HepG2 (cell line): Measurements from ENCODE around the gene OGFOD3. TPM values are rescaled to one million over a fixed set of nuclear protein-coding genes. Genes with fewer than 3 reads are reported as not detected.

Experiments used
- AKAP8 ChIP-seq: sonication (generic); formaldehyde crosslinking; IDR thresholded peaks from 2 replicates; pipeline ENCODE4 v1.5.1; 2020; ENCODE audit warnings: mild to moderate bottlenecking, missing genetic modification reagents
- DR1 ChIP-seq: sonication (generic); formaldehyde crosslinking; IDR thresholded peaks from 2 replicates; pipeline ENCODE4 v1.8.0; 2021; ENCODE audit warnings: mild to moderate bottlenecking, missing genetic modification reagents, inconsistent platforms
- HOXA5 ChIP-seq: sonication (generic); formaldehyde crosslinking; IDR thresholded peaks from 2 replicates; pipeline ENCODE4 v1.4.0; 2020; ENCODE audit warnings: missing genetic modification reagents
- KLF6 ChIP-seq: IDR thresholded peaks from 2 replicates; pipeline ENCODE4 v1.8.0; 2016; ENCODE audit warnings: missing biosample characterization, missing genetic modification reagents
- SP5 ChIP-seq: IDR thresholded peaks from 2 replicates; pipeline ENCODE4 v1.6.1; 2016; ENCODE audit warnings: low read depth, borderline replicate concordance
- TEAD3 ChIP-seq: optimal IDR thresholded peaks from 2 replicates; pipeline ENCODE3; 2016; ENCODE audit warnings: borderline replicate concordance
- XRCC5 ChIP-seq: fragments of 200-400 bp; formaldehyde crosslinking; optimal IDR thresholded peaks from 2 replicates; pipeline ENCODE3; 2017; ENCODE audit warnings: mild to moderate bottlenecking, low read length
- ZNF30 ChIP-seq: sonication (generic); formaldehyde crosslinking; IDR thresholded peaks from 2 replicates; pipeline ENCODE4 v1.5.0; 2020; ENCODE audit warnings: mild to moderate bottlenecking, missing genetic modification reagents
- ZNF383 ChIP-seq: sonication (generic); formaldehyde crosslinking; IDR thresholded peaks from 2 replicates; pipeline ENCODE4 v1.4.0; 2020; ENCODE audit warnings: missing genetic modification reagents, mild to moderate bottlenecking, borderline replicate concordance
- ZNF782 ChIP-seq: sonication (generic); formaldehyde crosslinking; IDR thresholded peaks from 2 replicates; pipeline ENCODE4 v1.4.0; 2020; ENCODE audit warnings: missing genetic modification reagents, mild to moderate bottlenecking, borderline replicate concordance
- ZNF792 ChIP-seq: IDR thresholded peaks from 2 replicates; pipeline ENCODE4 v1.6.1; 2016
- polyA plus RNA-seq, 8 experiments: library from polyadenylated mRNA; depleted of rRNA in 3 of 8; stranded (reverse) in 7 of 8; unstranded in 1 of 8; fragments of >200 nt; fragmentation: Illumina TruSeq in 4 of 8; extraction: Trizol in 4 of 8; gene quantifications; 2 replicates each; pipeline versions ENCODE4 v1.2.1 to v1.2.3, GENCODE V29; 2011 to 2016; ENCODE audit warnings: low read depth in 4 of 8, missing spikeins in 1 of 8, mixed read lengths in 1 of 8; ENCODE audit not compliant: insufficient read depth in 1 of 8
- total RNA-seq, 5 experiments: library from RNA; depleted of rRNA; stranded (reverse); fragments of >200 nt; fragmentation: Illumina TruSeq; extraction: Trizol; gene quantifications; 2 replicates each; pipeline ENCODE4 v1.2.3, GENCODE V29; 2016; ENCODE audit warnings: low read depth in 1 of 5
- TF ChIP-seq, protein P1 (sequence below): sonication (generic); formaldehyde crosslinking; IDR thresholded peaks from 2 replicates; pipeline ENCODE4 v1.5.0; 2020; ENCODE audit warnings: missing genetic modification reagents
- TF ChIP-seq, protein P2 (sequence below): IDR thresholded peaks from 2 replicates; pipeline ENCODE4 v1.6.1; 2016; ENCODE audit warnings: low read depth, missing genetic modification reagents, missing compliant biosample characterization
- TF ChIP-seq, protein P3 (sequence below): sonication (generic); formaldehyde crosslinking; IDR thresholded peaks from 2 replicates; pipeline ENCODE4 v1.5.0; 2020; ENCODE audit warnings: mild to moderate bottlenecking, missing genetic modification reagents, borderline replicate concordance
- TF ChIP-seq, protein P4 (sequence below): sonication (generic); formaldehyde crosslinking; IDR thresholded peaks from 2 replicates; pipeline ENCODE4 v1.4.0; 2020; ENCODE audit warnings: missing genetic modification reagents, mild to moderate bottlenecking, borderline replicate concordance

Gene OGFOD3
- total and polyA plus RNA-seq, 2 of the 13 experiments (the other 11 are each of a cell fraction or from before 2014, with no cell fraction given) = 40.0 to 42.1 TPM

DNA sequence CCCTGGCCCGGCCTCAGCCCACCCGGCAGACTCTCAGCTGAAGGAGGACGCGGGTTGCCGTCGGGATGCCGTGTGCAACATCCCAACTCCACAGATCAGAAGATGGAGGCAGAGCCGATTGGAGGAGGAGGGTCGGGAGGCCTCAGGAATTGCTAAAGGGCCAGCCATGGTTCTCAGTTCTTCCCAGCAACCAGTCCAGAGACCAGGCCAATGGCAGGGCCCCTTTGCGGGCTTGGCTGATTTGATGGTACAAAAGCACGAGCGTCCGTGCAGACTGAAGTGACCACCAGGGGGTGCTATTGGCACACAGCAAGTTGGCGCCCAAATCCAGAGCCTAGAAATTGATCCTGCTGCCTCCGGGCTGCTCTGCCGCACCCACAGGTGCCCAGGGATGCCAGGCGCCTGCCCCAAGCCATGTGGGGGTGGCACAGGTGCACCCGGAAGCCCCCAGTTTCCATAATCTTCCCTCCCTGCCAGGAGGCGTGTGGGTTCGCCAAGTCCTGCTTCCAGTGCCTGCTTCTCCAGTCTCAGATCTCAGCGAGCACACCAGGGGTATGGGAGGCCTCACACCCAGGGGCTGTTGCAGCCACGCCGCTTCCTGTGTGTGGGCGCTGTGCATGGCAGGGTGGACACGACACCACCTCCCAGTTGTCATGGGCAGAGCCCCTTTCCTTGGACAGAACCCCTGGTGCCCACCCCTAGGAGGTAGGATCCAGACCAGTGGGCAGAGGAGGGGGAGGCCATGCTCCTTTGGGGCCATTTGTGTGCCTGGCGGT is 66.5 kb downstream of the OGFOD3 start (continued):
- TF ChIP-seq, protein P1, sequence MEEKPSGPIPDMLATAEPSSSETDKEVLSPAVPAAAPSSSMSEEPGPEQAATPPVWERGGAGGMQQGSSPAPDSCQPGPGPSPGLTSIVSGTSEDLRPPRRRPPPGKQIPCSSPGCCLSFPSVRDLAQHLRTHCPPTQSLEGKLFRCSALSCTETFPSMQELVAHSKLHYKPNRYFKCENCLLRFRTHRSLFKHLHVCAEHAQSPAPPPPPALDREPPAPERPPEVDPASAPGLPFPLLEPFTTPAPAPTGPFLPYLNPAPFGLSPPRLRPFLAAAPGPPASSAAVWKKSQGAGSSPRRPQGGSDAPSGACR = no peak; the same call in 1 of the 2 replicates
- TF ChIP-seq ZNF30 (CRISPR knock-in tag) = no peak
- TF ChIP-seq DR1 (CRISPR knock-in tag) = 0 out of 2 replicates have a peak, but pooled peaks have one; percentile 14
- TF ChIP-seq ZNF792 = 0 out of 2 replicates have a peak, but pooled peaks have one; percentile 13
- TF ChIP-seq AKAP8 = no peak
- TF ChIP-seq, protein P2, sequence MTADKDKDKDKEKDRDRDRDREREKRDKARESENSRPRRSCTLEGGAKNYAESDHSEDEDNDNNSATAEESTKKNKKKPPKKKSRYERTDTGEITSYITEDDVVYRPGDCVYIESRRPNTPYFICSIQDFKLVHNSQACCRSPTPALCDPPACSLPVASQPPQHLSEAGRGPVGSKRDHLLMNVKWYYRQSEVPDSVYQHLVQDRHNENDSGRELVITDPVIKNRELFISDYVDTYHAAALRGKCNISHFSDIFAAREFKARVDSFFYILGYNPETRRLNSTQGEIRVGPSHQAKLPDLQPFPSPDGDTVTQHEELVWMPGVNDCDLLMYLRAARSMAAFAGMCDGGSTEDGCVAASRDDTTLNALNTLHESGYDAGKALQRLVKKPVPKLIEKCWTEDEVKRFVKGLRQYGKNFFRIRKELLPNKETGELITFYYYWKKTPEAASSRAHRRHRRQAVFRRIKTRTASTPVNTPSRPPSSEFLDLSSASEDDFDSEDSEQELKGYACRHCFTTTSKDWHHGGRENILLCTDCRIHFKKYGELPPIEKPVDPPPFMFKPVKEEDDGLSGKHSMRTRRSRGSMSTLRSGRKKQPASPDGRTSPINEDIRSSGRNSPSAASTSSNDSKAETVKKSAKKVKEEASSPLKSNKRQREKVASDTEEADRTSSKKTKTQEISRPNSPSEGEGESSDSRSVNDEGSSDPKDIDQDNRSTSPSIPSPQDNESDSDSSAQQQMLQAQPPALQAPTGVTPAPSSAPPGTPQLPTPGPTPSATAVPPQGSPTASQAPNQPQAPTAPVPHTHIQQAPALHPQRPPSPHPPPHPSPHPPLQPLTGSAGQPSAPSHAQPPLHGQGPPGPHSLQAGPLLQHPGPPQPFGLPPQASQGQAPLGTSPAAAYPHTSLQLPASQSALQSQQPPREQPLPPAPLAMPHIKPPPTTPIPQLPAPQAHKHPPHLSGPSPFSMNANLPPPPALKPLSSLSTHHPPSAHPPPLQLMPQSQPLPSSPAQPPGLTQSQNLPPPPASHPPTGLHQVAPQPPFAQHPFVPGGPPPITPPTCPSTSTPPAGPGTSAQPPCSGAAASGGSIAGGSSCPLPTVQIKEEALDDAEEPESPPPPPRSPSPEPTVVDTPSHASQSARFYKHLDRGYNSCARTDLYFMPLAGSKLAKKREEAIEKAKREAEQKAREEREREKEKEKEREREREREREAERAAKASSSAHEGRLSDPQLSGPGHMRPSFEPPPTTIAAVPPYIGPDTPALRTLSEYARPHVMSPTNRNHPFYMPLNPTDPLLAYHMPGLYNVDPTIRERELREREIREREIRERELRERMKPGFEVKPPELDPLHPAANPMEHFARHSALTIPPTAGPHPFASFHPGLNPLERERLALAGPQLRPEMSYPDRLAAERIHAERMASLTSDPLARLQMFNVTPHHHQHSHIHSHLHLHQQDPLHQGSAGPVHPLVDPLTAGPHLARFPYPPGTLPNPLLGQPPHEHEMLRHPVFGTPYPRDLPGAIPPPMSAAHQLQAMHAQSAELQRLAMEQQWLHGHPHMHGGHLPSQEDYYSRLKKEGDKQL (CRISPR knock-in tag) = no peak
- TF ChIP-seq HOXA5 (CRISPR knock-in tag) = peak; percentile 51; the same call in 1 of the 2 replicates
- peak; percentile 78 for TF ChIP-seq ZNF782
- TF ChIP-seq, protein P3, sequence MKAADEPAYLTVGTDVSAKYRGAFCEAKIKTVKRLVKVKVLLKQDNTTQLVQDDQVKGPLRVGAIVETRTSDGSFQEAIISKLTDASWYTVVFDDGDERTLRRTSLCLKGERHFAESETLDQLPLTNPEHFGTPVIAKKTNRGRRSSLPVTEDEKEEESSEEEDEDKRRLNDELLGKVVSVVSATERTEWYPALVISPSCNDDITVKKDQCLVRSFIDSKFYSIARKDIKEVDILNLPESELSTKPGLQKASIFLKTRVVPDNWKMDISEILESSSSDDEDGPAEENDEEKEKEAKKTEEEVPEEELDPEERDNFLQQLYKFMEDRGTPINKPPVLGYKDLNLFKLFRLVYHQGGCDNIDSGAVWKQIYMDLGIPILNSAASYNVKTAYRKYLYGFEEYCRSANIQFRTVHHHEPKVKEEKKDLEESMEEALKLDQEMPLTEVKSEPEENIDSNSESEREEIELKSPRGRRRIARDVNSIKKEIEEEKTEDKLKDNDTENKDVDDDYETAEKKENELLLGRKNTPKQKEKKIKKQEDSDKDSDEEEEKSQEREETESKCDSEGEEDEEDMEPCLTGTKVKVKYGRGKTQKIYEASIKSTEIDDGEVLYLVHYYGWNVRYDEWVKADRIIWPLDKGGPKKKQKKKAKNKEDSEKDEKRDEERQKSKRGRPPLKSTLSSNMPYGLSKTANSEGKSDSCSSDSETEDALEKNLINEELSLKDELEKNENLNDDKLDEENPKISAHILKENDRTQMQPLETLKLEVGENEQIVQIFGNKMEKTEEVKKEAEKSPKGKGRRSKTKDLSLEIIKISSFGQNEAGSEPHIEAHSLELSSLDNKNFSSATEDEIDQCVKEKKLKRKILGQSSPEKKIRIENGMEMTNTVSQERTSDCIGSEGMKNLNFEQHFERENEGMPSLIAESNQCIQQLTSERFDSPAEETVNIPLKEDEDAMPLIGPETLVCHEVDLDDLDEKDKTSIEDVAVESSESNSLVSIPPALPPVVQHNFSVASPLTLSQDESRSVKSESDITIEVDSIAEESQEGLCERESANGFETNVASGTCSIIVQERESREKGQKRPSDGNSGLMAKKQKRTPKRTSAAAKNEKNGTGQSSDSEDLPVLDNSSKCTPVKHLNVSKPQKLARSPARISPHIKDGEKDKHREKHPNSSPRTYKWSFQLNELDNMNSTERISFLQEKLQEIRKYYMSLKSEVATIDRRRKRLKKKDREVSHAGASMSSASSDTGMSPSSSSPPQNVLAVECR = peak; percentile 76; the same call in 1 of the 2 replicates
- 0 out of 2 replicates have a peak, but pooled peaks have one; percentile 20 for TF ChIP-seq ZNF383
- peak; percentile 75 for TF ChIP-seq XRCC5
- 0 out of 2 replicates have a peak, but pooled peaks have one; percentile 10 for TF ChIP-seq SP5
- TF ChIP-seq, protein P4, sequence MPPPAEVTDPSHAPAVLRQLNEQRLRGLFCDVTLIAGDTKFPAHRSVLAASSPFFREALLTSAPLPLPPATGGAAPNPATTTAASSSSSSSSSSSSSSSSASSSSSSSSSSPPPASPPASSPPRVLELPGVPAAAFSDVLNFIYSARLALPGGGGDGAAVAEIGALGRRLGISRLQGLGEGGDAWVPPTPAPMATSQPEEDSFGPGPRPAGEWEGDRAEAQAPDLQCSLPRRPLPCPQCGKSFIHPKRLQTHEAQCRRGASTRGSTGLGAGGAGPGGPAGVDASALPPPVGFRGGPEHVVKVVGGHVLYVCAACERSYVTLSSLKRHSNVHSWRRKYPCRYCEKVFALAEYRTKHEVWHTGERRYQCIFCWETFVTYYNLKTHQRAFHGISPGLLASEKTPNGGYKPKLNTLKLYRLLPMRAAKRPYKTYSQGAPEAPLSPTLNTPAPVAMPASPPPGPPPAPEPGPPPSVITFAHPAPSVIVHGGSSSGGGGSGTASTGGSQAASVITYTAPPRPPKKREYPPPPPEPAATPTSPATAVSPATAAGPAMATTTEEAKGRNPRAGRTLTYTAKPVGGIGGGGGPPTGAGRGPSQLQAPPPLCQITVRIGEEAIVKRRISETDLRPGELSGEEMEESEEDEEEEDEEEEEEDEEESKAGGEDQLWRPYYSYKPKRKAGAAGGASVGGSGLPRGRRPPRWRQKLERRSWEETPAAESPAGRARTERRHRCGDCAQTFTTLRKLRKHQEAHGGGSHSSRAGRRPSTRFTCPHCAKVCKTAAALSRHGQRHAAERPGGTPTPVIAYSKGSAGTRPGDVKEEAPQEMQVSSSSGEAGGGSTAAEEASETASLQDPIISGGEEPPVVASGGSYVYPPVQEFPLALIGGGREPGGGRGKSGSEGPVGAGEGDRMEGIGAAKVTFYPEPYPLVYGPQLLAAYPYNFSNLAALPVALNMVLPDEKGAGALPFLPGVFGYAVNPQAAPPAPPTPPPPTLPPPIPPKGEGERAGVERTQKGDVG (CRISPR knock-in tag) = peak; percentile 96
- TF ChIP-seq KLF6 (CRISPR knock-in tag) = no peak
- peak; percentile 26 for TF ChIP-seq TEAD3 (CRISPR knock-in tag)
